Fibroblast of the aortic adventitia (primary cell): ENCODE data around the gene TCERG1L. TPM values are rescaled to one million over a fixed set of nuclear protein-coding genes. Genes with fewer than 3 reads are reported as not detected.

Experiments
- DNase-seq: peaks from one replicate; pipeline ENCODE4 v3.0.0-alpha.2; 2010; ENCODE audit warnings: low read depth
- H3K4me3 ChIP-seq: 2 replicates; pipeline ENCODE4 v1.5.1; 2011; ENCODE audit warnings: low read depth, mild to moderate bottlenecking, control low read depth, low read length, moderate library complexity
- CTCF ChIP-seq: IDR thresholded peaks from 2 replicates; pipeline ENCODE4 v1.5.1; 2011; ENCODE audit warnings: mild to moderate bottlenecking, low read length, control low read depth, inconsistent platforms; ENCODE audit not compliant: insufficient read depth
- total RNA-seq: library from RNA; depleted of rRNA; stranded (reverse); fragments of >200 nt; gene quantifications from 2 replicates; pipeline ENCODE4 v1.2.3, GENCODE V29; 2012; ENCODE audit warnings: low replicate concordance

The TCERG1L gene
- total RNA-seq, 1 donor = not detected

GRCh38 chr10:131310551-131311401, 745 bp downstream of the TCERG1L start:
- no peak for DNase-seq
- TF ChIP-seq CTCF = no peak
- no peak overlapping the region for H3K4me3 ChIP-seq

GRCh38 chr10:131310142-131310541, 1.4 kb downstream of the TCERG1L start:
- TF ChIP-seq CTCF = peak; percentile 36
- no peak overlapping the region for H3K4me3 ChIP-seq
- DNase-seq = no peak

GRCh38 chr10:131300508-131300907, 11.0 kb downstream of the TCERG1L start:
- no peak for TF ChIP-seq CTCF
- DNase-seq = no peak
- no peak overlapping the region for H3K4me3 ChIP-seq

GRCh38 chr10:131290781-131291180, 20.7 kb downstream of the TCERG1L start:
- no peak overlapping the region for H3K4me3 ChIP-seq
- no peak for TF ChIP-seq CTCF
- no peak for DNase-seq

- no peak for TF ChIP-seq CTCF
- H3K4me3 ChIP-seq = no peak overlapping the region
These were observed 22.9 kb downstream of the TCERG1L start for GRCh38 chr10:131288648-131289047.

GRCh38 chr10:131282961-131283360, 28.6 kb downstream of the TCERG1L start:
- DNase-seq = no peak
- no peak for TF ChIP-seq CTCF
- H3K4me3 ChIP-seq = no peak overlapping the region

More at GRCh38 chr10:131288648-131289047, 22.9 kb downstream of the TCERG1L start:
- DNase-seq = no peak
